OCI-LY7 (cell line): ENCODE data around the gene CLMP. TPM values are rescaled to one million over a fixed set of nuclear protein-coding genes. Genes with fewer than 3 reads are reported as not detected.
"Not testable (repeated sequence)": the region's sequence is repeated elsewhere in the genome, so short reads cannot be mapped to it uniquely, and the experiment has no call there.

Experiments used
- BruUV-seq: library from RNA; stranded (reverse); fragments of 400-500 nt; replicated peaks from 2 replicates; lab custom pipeline; 2021; lab: Mats Ljungman, UMichigan
- CTCF ChIA-PET: fragments of 300-600 bp; sonication (Branson Sonifier 250); formaldehyde crosslinking; loops from one replicate; lab custom pipeline; 2022; ENCODE audit warnings: antibody characterized with exemption; ENCODE audit not compliant: unreplicated experiment; lab: Charles Lee
- POLR2A ChIA-PET: fragments of 300-600 bp; sonication (Branson Sonifier 250); formaldehyde crosslinking; loops from one replicate; lab custom pipeline; 2022; ENCODE audit warnings: antibody characterized with exemption; lab: Charles Lee
- DNase-seq: peaks from one replicate; pipeline ENCODE4 v3.0.0-alpha.2; 2015; ENCODE audit warnings: low spot score
- H2AFZ ChIP-seq: fragments of 200-600 bp; sonication (generic), shearing (Covaris generic); 2 replicates; pipeline ENCODE4 v1.6.1; 2014; ENCODE audit warnings: mild to moderate bottlenecking, antibody characterized with exemption, low read length, moderate library complexity
- H3K27ac ChIP-seq: fragments of 200-600 bp; sonication (generic); 2 replicates; pipeline ENCODE4 v1.5.1; 2014; ENCODE audit warnings: mixed run types, low read depth, mild to moderate bottlenecking, moderate library complexity, low read length, inconsistent platforms; ENCODE audit not compliant: poor library complexity, severe bottlenecking
- H3K36me3 ChIP-seq: fragments of 200-600 bp; sonication (generic); 2 replicates; pipeline ENCODE4 v1.6.1; 2014; ENCODE audit warnings: mild to moderate bottlenecking, antibody characterized with exemption, low read length, moderate library complexity, mixed read lengths; ENCODE audit not compliant: insufficient read depth
- H3K4me1 ChIP-seq: fragments of 200-600 bp; sonication (generic); 2 replicates; pipeline ENCODE4 v1.5.1; 2014; ENCODE audit warnings: mild to moderate bottlenecking, low read length; ENCODE audit not compliant: insufficient read depth, poor library complexity, severe bottlenecking
- H3K4me2 ChIP-seq: fragments of 200-600 bp; sonication (generic); 2 replicates; pipeline ENCODE4 v1.6.1; 2014; ENCODE audit warnings: mild to moderate bottlenecking, low read length
- H3K4me3 ChIP-seq: fragments of 200-600 bp; sonication (generic); 2 replicates; pipeline ENCODE4 v1.5.1; 2014; ENCODE audit warnings: mild to moderate bottlenecking, low read depth, low read length; ENCODE audit not compliant: poor library complexity, severe bottlenecking
- H3K79me2 ChIP-seq: fragments of 200-600 bp; sonication (generic); 2 replicates; pipeline ENCODE4 v1.6.1; 2016; ENCODE audit warnings: low read depth, mild to moderate bottlenecking, low read length, moderate library complexity, mixed read lengths; ENCODE audit not compliant: insufficient read depth
- H3K9me2 ChIP-seq: fragments of 200-600 bp; sonication (generic); 2 replicates; pipeline ENCODE4 v1.6.1; 2016; ENCODE audit warnings: mild to moderate bottlenecking, low read length, mixed read lengths; ENCODE audit not compliant: insufficient read depth
- H3K9me3 ChIP-seq: fragments of 200-600 bp; sonication (generic); 2 replicates; pipeline ENCODE4 v1.6.1; 2014; ENCODE audit warnings: mild to moderate bottlenecking, mixed run types, low read length, mixed read lengths
- H4K20me1 ChIP-seq: fragments of 200-600 bp; sonication (generic); 2 replicates; pipeline ENCODE4 v1.6.1; 2014; ENCODE audit warnings: mild to moderate bottlenecking, antibody characterized with exemption, low read length, moderate library complexity, mixed read lengths; ENCODE audit not compliant: insufficient read depth
- EZH2phosphoT487 ChIP-seq: fragments of 200-600 bp; sonication (generic); IDR thresholded peaks from 2 replicates; pipeline ENCODE4 v1.6.1; 2018; ENCODE audit warnings: low read depth, borderline replicate concordance, mild to moderate bottlenecking, mixed run types, antibody characterized with exemption, low read length, moderate library complexity, mixed read lengths
- intact Hi-C: fragments of 100-400 bp; cut with micrococcal nuclease; formaldehyde crosslinking; loops from one replicate; pipeline ENCODE4 v1.10.0; 2022; ENCODE audit not compliant: unreplicated experiment
- total RNA-seq, 2 experiments: library from RNA; depleted of rRNA in 1 of 2; stranded (reverse); fragments of >200 nt in 1 of 2; shearing (Covaris generic) in 1 of 2; gene quantifications; 2 replicates each; pipeline ENCODE4 v1.2.3, GENCODE V29; 2014 to 2022
- TF ChIP-seq, protein P1 (sequence below): fragments of 200-600 bp; sonication (generic); conservative IDR thresholded peaks from 2 replicates; pipeline ENCODE4 v1.5.1; 2014; ENCODE audit warnings: mild to moderate bottlenecking, antibody characterized with exemption, low read length, moderate library complexity, mixed read lengths

Gene CLMP
- total RNA-seq, 2 experiments from 2014 or later, result not detected

GRCh38 chr11:123206055-123206454 is 11.0 kb upstream of the CLMP start:
- H3K36me3 ChIP-seq, H3K4me2 ChIP-seq, H3K27ac ChIP-seq, H3K79me2 ChIP-seq, H3K9me2 ChIP-seq, BruUV-seq, H3K9me3 ChIP-seq, POLR2A ChIA-PET, DNase-seq, H2AFZ ChIP-seq, H3K4me1 ChIP-seq, intact Hi-C loops, CTCF ChIA-PET, H3K4me3 ChIP-seq, H4K20me1 ChIP-seq: not testable (repeated sequence)

DNA sequence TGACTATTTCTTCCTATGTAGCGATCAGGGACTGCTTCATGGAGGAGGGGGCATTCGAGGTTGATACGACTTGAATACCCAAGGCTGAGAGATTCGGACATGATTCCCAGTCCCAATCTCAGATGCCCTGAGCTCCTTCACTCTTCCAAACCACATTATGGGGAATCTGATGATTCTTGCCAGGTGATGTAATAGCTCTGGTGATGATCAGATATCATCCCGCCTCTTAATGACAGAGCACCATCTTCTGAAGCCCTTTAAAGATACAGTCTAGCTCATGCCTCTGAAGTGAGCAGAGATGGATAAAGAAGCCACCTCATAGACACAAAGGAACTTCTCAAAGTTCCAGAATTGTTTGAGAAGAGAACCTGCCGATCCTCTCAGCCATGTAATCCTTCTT is 8.9 kb upstream of the CLMP start:
- BruUV-seq, result no TSS peak

DNA sequence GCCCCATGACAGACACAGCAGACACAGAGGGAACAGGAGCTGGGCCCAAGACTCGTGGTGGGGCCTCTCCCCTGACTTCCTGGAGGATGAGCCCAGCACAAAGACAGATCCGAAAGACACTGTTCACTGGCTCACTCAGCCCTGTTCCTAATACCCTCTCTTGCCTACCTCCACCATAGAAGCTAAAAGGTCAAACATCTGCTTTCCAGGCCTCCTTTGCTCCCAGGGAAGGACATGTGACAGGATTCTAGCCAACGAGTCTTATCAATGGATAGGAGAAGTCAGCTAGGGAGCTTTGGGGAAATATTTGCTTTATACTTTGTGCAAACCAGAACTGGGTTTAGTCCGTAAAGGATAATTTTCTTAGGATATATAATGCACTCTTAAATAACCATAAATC is 8.4 kb upstream of the CLMP start:
- H3K27ac ChIP-seq, result no peak overlapping the region
- POLR2A ChIA-PET, result no interaction called here
- no peaks in the 10 kb centered on the region for H3K36me3 ChIP-seq
- no peaks in the 10 kb centered on the region for H3K9me3 ChIP-seq
- H3K4me3 ChIP-seq, result no peak overlapping the region
- no peaks in the 10 kb centered on the region for H3K79me2 ChIP-seq
- no peak overlapping the region for H3K4me2 ChIP-seq
- H4K20me1 ChIP-seq, result no peaks in the 10 kb centered on the region
- no TSS peak for BruUV-seq
- CTCF ChIA-PET, result no interaction called here
- H3K9me2 ChIP-seq, result no peaks in the 10 kb centered on the region
- no peak overlapping the region for H2AFZ ChIP-seq
- TF ChIP-seq, protein P1, sequence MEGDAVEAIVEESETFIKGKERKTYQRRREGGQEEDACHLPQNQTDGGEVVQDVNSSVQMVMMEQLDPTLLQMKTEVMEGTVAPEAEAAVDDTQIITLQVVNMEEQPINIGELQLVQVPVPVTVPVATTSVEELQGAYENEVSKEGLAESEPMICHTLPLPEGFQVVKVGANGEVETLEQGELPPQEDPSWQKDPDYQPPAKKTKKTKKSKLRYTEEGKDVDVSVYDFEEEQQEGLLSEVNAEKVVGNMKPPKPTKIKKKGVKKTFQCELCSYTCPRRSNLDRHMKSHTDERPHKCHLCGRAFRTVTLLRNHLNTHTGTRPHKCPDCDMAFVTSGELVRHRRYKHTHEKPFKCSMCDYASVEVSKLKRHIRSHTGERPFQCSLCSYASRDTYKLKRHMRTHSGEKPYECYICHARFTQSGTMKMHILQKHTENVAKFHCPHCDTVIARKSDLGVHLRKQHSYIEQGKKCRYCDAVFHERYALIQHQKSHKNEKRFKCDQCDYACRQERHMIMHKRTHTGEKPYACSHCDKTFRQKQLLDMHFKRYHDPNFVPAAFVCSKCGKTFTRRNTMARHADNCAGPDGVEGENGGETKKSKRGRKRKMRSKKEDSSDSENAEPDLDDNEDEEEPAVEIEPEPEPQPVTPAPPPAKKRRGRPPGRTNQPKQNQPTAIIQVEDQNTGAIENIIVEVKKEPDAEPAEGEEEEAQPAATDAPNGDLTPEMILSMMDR, result no peak
- no peak for TF ChIP-seq EZH2phosphoT487
- intact Hi-C loops, result no loop called here
- no peak for DNase-seq
- H3K4me1 ChIP-seq, result no peaks in the 10 kb centered on the region

More for the DNA sequence above, 8.9 kb upstream of the CLMP start:
- H3K4me2 ChIP-seq, result no peak overlapping the region
- H3K27ac ChIP-seq, result no peak overlapping the region
- no peaks in the 10 kb centered on the region for H3K4me1 ChIP-seq
- no peaks in the 10 kb centered on the region for H3K9me3 ChIP-seq
- ChIA-PET POLR2A (no interaction called here), CTCF (no interaction called here)
- H3K36me3 ChIP-seq, result no peaks in the 10 kb centered on the region
- intact Hi-C loops, result no loop called here
- H3K4me3 ChIP-seq, result no peak overlapping the region
- DNase-seq, result no peak
- H3K9me2 ChIP-seq, result no peaks in the 10 kb centered on the region
- H4K20me1 ChIP-seq, result no peaks in the 10 kb centered on the region
- TF ChIP-seq, protein P1, result no peak
- no peak for TF ChIP-seq EZH2phosphoT487
- no peak overlapping the region for H2AFZ ChIP-seq
- H3K79me2 ChIP-seq, result no peaks in the 10 kb centered on the region
